22Rv1 (cell line): ENCODE measurements around the gene PGAM2.

Source experiments
- H3K27ac ChIP-seq: fragments of 450-650 bp; 2 replicates; pipeline ENCODE4 v1.5.1; 2017
- ZFX ChIP-seq: fragments of 450-650 bp; IDR thresholded peaks from 2 replicates; pipeline ENCODE4 v1.6.1; 2017; ENCODE audit warnings: antibody characterized with exemption, borderline replicate concordance
- TF ChIP-seq, protein P1 (sequence below): fragments of 450-650 bp; IDR thresholded peaks from 2 replicates; pipeline ENCODE4 v1.5.1; 2017; ENCODE audit warnings: mild to moderate bottlenecking

Gene PGAM2

DNA sequence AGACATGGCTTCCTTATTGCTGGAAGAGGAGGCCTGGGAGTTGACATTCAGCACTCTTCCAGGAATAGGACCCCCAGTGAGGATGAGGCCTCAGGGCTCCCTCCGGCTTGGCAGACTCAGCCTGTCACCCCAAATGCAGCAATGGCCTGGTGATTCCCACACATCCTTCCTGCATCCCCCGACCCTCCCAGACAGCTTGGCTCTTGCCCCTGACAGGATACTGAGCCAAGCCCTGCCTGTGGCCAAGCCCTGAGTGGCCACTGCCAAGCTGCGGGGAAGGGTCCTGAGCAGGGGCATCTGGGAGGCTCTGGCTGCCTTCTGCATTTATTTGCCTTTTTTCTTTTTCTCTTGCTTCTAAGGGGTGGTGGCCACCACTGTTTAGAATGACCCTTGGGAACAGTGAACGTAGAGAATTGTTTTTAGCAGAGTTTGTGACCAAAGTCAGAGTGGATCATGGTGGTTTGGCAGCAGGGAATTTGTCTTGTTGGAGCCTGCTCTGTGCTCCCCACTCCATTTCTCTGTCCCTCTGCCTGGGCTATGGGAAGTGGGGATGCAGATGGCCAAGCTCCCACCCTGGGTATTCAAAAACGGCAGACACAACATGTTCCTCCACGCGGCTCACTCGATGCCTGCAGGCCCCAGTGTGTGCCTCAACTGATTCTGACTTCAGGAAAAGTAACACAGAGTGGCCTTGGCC, 4.3 kb downstream of the PGAM2 start:
- H3K27ac ChIP-seq: peak overlapping the region; percentile 80
- no peak for TF ChIP-seq ZFX
- TF ChIP-seq, protein P1, sequence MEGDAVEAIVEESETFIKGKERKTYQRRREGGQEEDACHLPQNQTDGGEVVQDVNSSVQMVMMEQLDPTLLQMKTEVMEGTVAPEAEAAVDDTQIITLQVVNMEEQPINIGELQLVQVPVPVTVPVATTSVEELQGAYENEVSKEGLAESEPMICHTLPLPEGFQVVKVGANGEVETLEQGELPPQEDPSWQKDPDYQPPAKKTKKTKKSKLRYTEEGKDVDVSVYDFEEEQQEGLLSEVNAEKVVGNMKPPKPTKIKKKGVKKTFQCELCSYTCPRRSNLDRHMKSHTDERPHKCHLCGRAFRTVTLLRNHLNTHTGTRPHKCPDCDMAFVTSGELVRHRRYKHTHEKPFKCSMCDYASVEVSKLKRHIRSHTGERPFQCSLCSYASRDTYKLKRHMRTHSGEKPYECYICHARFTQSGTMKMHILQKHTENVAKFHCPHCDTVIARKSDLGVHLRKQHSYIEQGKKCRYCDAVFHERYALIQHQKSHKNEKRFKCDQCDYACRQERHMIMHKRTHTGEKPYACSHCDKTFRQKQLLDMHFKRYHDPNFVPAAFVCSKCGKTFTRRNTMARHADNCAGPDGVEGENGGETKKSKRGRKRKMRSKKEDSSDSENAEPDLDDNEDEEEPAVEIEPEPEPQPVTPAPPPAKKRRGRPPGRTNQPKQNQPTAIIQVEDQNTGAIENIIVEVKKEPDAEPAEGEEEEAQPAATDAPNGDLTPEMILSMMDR: no peak

DNA sequence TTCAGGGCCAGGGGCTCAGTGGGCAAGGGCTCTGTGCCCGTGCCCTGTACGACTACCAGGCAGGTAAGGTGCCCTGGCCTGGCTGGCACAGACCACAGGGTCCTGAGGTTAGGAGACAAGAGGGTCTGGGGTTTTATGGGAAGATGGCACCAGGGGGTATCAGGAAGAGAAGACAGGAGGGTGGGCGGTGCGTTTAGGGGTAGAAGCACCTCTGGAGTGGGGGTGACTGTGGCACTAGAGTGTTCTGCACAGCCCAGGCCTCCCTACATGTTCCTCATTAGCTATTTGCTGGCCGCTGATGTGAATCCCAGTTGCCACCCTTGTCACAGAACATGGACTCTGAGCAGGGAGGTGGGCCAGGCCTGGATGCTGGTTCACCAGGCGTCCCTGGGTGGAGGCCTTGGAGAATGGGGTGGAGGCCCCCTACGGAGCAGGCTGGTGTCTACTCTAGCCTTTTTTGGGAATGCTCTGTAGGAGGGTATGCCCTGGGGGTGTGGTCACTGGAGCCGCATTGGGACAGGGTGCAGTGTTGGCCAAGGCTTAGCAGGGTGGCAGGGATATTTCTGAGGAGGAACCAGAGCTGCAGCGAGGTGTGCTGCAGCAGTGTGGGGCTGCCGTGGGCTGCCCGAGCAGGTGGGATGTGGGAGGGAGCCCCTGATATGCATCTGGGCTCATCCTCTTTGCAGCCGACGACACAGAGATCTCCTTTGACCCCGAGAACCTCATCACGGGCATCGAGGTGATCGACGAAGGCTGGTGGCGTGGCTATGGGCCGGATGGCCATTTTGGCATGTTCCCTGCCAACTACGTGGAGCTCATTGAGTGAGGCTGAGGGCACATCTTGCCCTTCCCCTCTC, 5.0 kb downstream of the PGAM2 start:
- no peak for TF ChIP-seq ZFX
- TF ChIP-seq, protein P1: no peak
- H3K27ac ChIP-seq: peak overlapping the region; percentile 80

DNA sequence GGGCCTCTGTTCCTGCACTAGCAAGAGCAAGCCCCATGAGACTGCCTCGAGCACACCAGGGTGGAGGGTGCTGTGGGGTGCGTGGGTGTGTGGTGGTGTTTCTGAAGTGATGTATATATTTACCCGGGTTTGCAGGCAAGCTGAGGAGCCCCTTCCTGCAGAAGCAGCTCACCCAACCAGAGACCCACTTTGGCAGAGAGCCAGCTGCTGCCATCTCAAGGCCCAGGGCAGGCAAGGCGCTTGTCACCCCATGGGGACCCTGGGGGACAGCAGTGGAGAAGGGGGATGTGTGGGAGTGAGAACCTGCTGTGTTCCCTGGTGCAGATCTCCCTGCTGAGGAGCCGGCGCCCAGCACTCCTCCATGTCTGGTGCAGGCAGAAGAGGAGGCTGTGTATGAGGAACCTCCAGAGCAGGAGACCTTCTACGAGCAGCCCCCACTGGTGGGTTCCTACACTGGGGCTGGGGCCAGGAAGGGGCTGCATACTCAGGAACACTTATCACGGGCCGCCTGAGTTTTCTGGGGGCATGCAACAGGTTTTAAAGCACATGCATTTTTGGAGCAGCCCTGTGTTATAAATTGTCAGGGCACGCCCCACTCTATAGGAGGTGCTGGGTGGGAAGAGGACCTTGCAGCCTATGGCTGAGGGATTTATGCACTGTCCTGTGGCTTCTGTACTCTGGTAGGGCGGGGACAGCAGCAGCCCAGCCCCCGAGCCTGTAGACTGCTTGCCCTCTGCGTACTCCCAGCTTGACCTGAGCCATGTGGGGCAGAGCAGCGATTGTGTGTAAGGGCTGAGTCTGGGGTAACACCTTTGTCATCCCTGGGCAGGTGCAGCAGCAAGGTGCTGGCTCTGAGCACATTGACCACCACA, 5.9 kb downstream of the PGAM2 start:
- 0 out of 2 replicates have a peak overlapping the region, but pooled peaks have one; percentile 9 for H3K27ac ChIP-seq
- TF ChIP-seq, protein P1: no peak
- TF ChIP-seq ZFX: no peak

DNA sequence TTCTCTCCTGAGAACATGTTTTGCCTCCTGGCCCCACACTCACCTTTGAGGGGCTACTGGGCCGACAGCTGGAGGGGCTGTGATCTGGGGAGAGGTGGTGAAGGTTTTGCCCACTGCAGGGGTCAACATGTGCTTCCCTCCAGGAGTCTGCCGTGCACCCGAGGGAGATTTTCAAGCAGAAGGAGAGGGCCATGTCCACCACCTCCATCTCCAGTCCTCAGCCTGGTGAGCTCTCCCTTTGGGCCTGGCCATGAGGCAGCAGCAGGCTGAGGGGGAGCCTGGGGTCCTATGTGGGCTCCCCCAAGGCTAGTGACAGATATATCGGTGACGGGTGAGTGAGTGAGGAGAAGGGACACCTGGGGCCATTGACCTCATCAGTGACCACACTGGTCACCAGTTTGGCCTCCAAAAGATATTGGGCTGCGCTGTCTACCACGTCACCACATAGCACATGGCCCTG, 6.6 kb downstream of the PGAM2 start:
- H3K27ac ChIP-seq: no peak overlapping the region
- TF ChIP-seq, protein P1: no peak
- no peak for TF ChIP-seq ZFX

DNA sequence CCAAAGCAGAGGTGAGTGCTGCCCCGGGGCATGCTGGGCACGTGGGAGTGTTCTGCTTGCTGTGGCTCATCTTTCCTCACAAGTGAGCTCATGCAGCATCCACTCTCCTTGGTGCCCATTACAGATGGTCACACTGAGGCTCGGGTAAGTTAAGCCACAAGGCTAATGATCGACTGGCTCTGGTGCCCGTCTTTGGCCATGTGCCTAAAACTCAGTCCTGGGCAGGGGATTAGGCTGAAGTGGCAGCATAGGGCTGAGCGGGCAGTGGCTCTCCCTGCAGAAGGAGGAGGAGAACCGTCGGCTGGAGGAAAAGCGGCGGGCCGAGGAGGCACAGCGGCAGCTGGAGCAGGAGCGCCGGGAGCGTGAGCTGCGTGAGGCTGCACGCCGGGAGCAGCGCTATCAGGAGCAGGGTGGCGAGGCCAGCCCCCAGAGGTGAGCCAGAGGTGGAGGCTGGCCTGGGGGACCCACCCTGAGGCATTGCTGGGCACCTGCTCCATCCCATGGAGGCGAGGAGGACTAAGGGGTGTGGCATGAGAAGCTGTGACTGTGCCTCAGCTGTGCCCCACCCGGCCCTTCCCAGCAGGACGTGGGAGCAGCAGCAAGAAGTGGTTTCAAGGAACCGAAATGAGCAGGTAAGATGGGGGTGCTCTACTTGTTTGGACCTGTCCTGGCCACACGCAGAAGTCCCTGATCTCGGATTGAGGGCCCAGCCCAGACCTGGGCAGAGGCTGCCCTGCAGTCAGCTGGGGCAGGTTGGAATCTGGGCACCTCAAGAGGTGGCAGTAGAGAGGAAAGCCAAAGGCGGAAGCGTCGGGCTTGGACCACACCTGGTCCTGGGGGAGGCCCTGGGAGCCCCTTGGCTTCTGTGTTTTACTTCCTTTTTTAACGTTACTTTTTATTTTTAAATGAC, 7.3 kb downstream of the PGAM2 start:
- TF ChIP-seq, protein P1: no peak
- TF ChIP-seq ZFX: no peak
- no peak overlapping the region for H3K27ac ChIP-seq

DNA sequence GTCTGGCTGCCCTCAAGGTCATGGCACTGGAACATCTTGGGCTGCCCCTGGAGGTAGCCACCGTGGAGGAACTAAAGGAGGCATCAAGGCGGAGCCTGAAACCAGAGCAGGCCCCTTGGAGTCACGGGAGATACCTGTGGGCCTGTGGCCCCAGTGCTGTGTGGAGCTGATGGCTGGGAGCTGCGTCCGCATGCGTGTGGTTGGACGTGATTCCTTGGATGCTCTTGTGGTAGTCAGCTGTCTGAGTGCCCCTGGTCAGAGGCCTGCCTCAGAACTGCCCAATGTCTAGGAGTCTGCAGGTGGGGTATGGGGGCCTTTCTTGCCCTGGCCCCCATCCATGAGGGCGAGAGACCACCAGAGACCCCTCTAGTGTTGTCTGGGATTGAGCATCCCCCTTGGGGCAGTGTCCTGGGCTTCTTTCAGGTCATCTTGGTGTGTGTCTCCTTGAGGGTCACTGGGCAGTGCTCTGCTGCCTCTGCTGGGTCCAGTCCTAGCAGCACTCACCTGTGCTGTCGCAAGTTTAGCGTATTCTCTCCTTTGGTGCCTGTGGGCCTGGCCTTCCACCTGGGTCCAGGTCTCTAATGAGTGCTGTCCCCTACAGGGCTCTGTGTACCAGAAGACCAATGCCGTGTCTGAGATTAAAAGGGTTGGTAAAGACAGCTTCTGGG, 8.1 kb downstream of the PGAM2 start:
- TF ChIP-seq ZFX: no peak
- TF ChIP-seq, protein P1: no peak
- H3K27ac ChIP-seq: no peak overlapping the region
